SK-N-SH (cell line): ENCODE results near the gene JRKL.
"Not testable (repeated sequence)": the region's sequence is repeated elsewhere in the genome, so short reads cannot be mapped to it uniquely, and the experiment has no call there.

Source experiments
- CHD2 ChIP-seq: fragments of 150-350 bp; IDR thresholded peaks from 2 replicates; pipeline ENCODE4 v1.6.1; 2018; ENCODE audit warnings: low read length; ENCODE audit not compliant: partially characterized antibody
- CTCF ChIP-seq: fragments of 200-600 bp; sonication (generic); IDR thresholded peaks from 2 replicates; pipeline ENCODE4 v1.6.1; 2017; ENCODE audit warnings: antibody characterized with exemption, mild to moderate bottlenecking, moderate library complexity
- MAX ChIP-seq: IDR thresholded peaks from 2 replicates; pipeline ENCODE4 v1.4.0; 2012; ENCODE audit warnings: low read depth
- MXI1 ChIP-seq: IDR thresholded peaks from 2 replicates; pipeline ENCODE4 v1.6.1; 2012; ENCODE audit warnings: mild to moderate bottlenecking, low read depth, low read length, improper control_type of control experiment
- POLR2AphosphoS5 ChIP-seq: IDR thresholded peaks from 2 replicates; pipeline ENCODE4 v1.6.1; 2012; ENCODE audit warnings: low read depth, low read length
- RAD21 ChIP-seq: IDR thresholded peaks from 2 replicates; pipeline ENCODE4 v1.6.1; 2012; ENCODE audit warnings: mild to moderate bottlenecking, low read length
- REST ChIP-seq: IDR thresholded peaks from 2 replicates; pipeline ENCODE4 v1.6.1; 2012; ENCODE audit warnings: mild to moderate bottlenecking, low read depth, low read length, moderate library complexity
- USF1 ChIP-seq: IDR thresholded peaks from 2 replicates; pipeline ENCODE4 v1.4.0; 2012; ENCODE audit warnings: low read depth, borderline replicate concordance
- USF2 ChIP-seq: fragments of 150-350 bp; IDR thresholded peaks from 2 replicates; pipeline ENCODE4 v1.6.1; 2017; ENCODE audit warnings: antibody characterized with exemption, low read length, low read depth, borderline replicate concordance
- YY1 ChIP-seq: IDR thresholded peaks from 2 replicates; pipeline ENCODE4 v1.4.0; 2012; ENCODE audit warnings: low read depth, mild to moderate bottlenecking

- TF ChIP-seq YY1, CTCF, POLR2AphosphoS5, USF2, MXI1, USF1, CHD2, RAD21, REST, MAX: not testable (repeated sequence)
Observed at GRCh38 chr11:96411412-96411811, 21.6 kb downstream of the JRKL start.
